ENCODE results near the gene C14orf180.

- TF ChIP-seq EZH2phosphoT487 (IDR thresholded peaks at IDR 0.05; ENCODE audit: insufficient read depth, low read depth) (no peak), EZH2 (IDR thresholded peaks at IDR 0.05; ENCODE audit: insufficient read depth, poor library complexity, severe bottlenecking) (no peak)
Observed at GRCh38 chr14:104561632-104562495, 17.7 kb upstream of the C14orf180 start.
